NCI-H187 treated with DMSO at 0.1 percent for 48 hours (cell line): ENCODE measurements around the gene TEKT5.

Source experiments
- DNase-seq: peaks from one replicate; lab custom pipeline; 2025; lab: John Stamatoyannopoulos, UW

The TEKT5 gene

GRCh38 chr16:10578474-10579316 is 116.0 kb downstream of the TEKT5 start:
- DNase-seq = no peak
